ENCODE measurements around the gene PIGH. TPM values are rescaled to one million over a fixed set of nuclear protein-coding genes. Genes with fewer than 3 reads are reported as not detected.

Gene PIGH
- total RNA-seq, 1 experiment from 2014 or later: 13.0 TPM

- no peaks in the 10 kb centered on the region for H3K36me3 ChIP-seq (ENCODE audit: low read depth)
Measured at GRCh38 chr14:67579040-67579439, 21.0 kb downstream of the PIGH start.

GRCh38 chr14:67577909-67578749 lies 21.9 kb downstream of the PIGH start:
- Histone ChIP-seq H3K4me1 (replicated peaks; ENCODE audit: insufficient read depth) (no peaks in the 10 kb centered on the region), H3K4me3 (no peak overlapping the region), H4K20me1 (ENCODE audit: insufficient read depth) (no peaks in the 10 kb centered on the region), H3K27ac (no peak overlapping the region), H3K4me2 (no peak overlapping the region), H2AFZ (no peak overlapping the region), H3K79me2 (ENCODE audit: low read depth) (no peaks in the 10 kb centered on the region), H3F3A (ENCODE audit: insufficient read depth, low read depth) (no peaks in the 10 kb centered on the region), H3K27me3 (ENCODE audit: insufficient read depth, low read depth) (no peaks in the 10 kb centered on the region), H3K36me3 (ENCODE audit: low read depth) (no peaks in the 10 kb centered on the region), H3K9me3 (ENCODE audit: insufficient read depth, low read depth) (no peaks in the 10 kb centered on the region), H3K9me2 (ENCODE audit: insufficient read depth) (no peaks in the 10 kb centered on the region)
- CTCF ChIA-PET: no interaction called here
- no peak for TF ChIP-seq CTCF (conservative IDR thresholded peaks at IDR 0.05)
- TF ChIP-seq EZH2 (IDR thresholded peaks at IDR 0.05; ENCODE audit: low read depth): no peak
- intact Hi-C loops (cut with micrococcal nuclease; ENCODE audit: unreplicated experiment): no loop called here
- BruUV-seq (replicated peaks): no TSS peak
- POLR2A ChIA-PET (ENCODE audit: unreplicated experiment): no interaction called here
- DNase-seq: no peak

More at GRCh38 chr14:67579040-67579439, 21.0 kb downstream of the PIGH start:
- H3K4me2 ChIP-seq: no peak overlapping the region
- no peak overlapping the region for H3K27ac ChIP-seq
- no peak overlapping the region for H3K4me3 ChIP-seq
- DNase-seq: no peak
- no peaks in the 10 kb centered on the region for H3F3A ChIP-seq (ENCODE audit: insufficient read depth, low read depth)
- ChIA-PET POLR2A (ENCODE audit: unreplicated experiment) (interaction anchor here (0.6 kb wide), 1 partner anchor 85 kb away, joined by 7 read pairs; no protein-coding TSS in a partner anchor), CTCF (no interaction called here)
- no peaks in the 10 kb centered on the region for H4K20me1 ChIP-seq (ENCODE audit: insufficient read depth)
- H2AFZ ChIP-seq: no peak overlapping the region
- no peaks in the 10 kb centered on the region for H3K4me1 ChIP-seq (replicated peaks; ENCODE audit: insufficient read depth)
- H3K27me3 ChIP-seq (ENCODE audit: insufficient read depth, low read depth): no peaks in the 10 kb centered on the region
- no peak for TF ChIP-seq CTCF (conservative IDR thresholded peaks at IDR 0.05)
- TF ChIP-seq EZH2 (IDR thresholded peaks at IDR 0.05; ENCODE audit: low read depth): no peak
- intact Hi-C loops (cut with micrococcal nuclease; ENCODE audit: unreplicated experiment): no loop called here
- BruUV-seq (replicated peaks): no TSS peak
- no peaks in the 10 kb centered on the region for H3K79me2 ChIP-seq (ENCODE audit: low read depth)
- H3K9me2 ChIP-seq (ENCODE audit: insufficient read depth): no peaks in the 10 kb centered on the region
- no peaks in the 10 kb centered on the region for H3K9me3 ChIP-seq (ENCODE audit: insufficient read depth, low read depth)

GRCh38 chr14:67577181-67577808 lies 22.8 kb downstream of the PIGH start:
- CTCF ChIA-PET: no interaction called here
- Histone ChIP-seq H3K36me3 (ENCODE audit: low read depth) (no peaks in the 10 kb centered on the region), H3F3A (ENCODE audit: insufficient read depth, low read depth) (no peaks in the 10 kb centered on the region), H3K27me3 (ENCODE audit: insufficient read depth, low read depth) (no peaks in the 10 kb centered on the region), H4K20me1 (ENCODE audit: insufficient read depth) (no peaks in the 10 kb centered on the region), H3K27ac (no peak overlapping the region), H3K4me3 (no peak overlapping the region), H3K4me2 (no peak overlapping the region), H2AFZ (no peak overlapping the region), H3K9me2 (ENCODE audit: insufficient read depth) (no peaks in the 10 kb centered on the region), H3K9me3 (ENCODE audit: insufficient read depth, low read depth) (no peaks in the 10 kb centered on the region), H3K4me1 (replicated peaks; ENCODE audit: insufficient read depth) (no peaks in the 10 kb centered on the region), H3K79me2 (ENCODE audit: low read depth) (no peaks in the 10 kb centered on the region)
- intact Hi-C loops (cut with micrococcal nuclease; ENCODE audit: unreplicated experiment): no loop called here
- POLR2A ChIA-PET (ENCODE audit: unreplicated experiment): no interaction called here
- no peak for TF ChIP-seq CTCF (conservative IDR thresholded peaks at IDR 0.05)
- TF ChIP-seq EZH2 (IDR thresholded peaks at IDR 0.05; ENCODE audit: low read depth): no peak
- no peak for DNase-seq
- BruUV-seq (replicated peaks): no TSS peak
